Measurements from ENCODE around the gene USP28.
A peak's percentile ranks its signal among the peaks of the same experiment; 100 is the strongest.
"Not testable (repeated sequence)": the region's sequence is repeated elsewhere in the genome, so short reads cannot be mapped to it uniquely, and the experiment has no call there.

The USP28 gene

GRCh38 chr11:113875234-113876073 is at the start of gene USP28:
Gene USP28 (minus strand): TSS chr11:113875572. CDS start chr11:113875501, 71 bp downstream.
- peak; percentile 97 for DNase-seq (ENCODE audit: low spot score)

- DNase-seq (ENCODE audit: low spot score) = no peak
Measured at GRCh38 chr11:113923572-113923971, 48.2 kb upstream of the USP28 start.

GRCh38 chr11:113911491-113911890 is 36.1 kb upstream of the USP28 start:
- not testable (repeated sequence) for DNase-seq (ENCODE audit: low spot score)

- no peak for DNase-seq (ENCODE audit: low spot score)
Measured at GRCh38 chr11:113908098-113908497, 32.7 kb upstream of the USP28 start.

GRCh38 chr11:113907681-113908080 is 32.3 kb upstream of the USP28 start:
- DNase-seq (ENCODE audit: low spot score) = no peak

GRCh38 chr11:113907152-113907551 is 31.8 kb upstream of the USP28 start:
- DNase-seq (ENCODE audit: low spot score) = no peak

GRCh38 chr11:113906516-113906915 is 31.1 kb upstream of the USP28 start:
- no peak for DNase-seq (ENCODE audit: low spot score)

- no peak for DNase-seq (ENCODE audit: low spot score)
Measured at GRCh38 chr11:113906038-113906437, 30.7 kb upstream of the USP28 start.

- DNase-seq (ENCODE audit: low spot score) = no peak
Measured at GRCh38 chr11:113904379-113905101, 29.2 kb upstream of the USP28 start, which contains the start of gene HTR3B. Gene HTR3B (plus strand): TSS chr11:113904796. CDS start chr11:113904934, 138 bp downstream.

- no peak for DNase-seq (ENCODE audit: low spot score)
Measured at GRCh38 chr11:113901141-113901540, 25.8 kb upstream of the USP28 start.

GRCh38 chr11:113896156-113896879 is 20.9 kb upstream of the USP28 start:
- peak; percentile 42 for DNase-seq (ENCODE audit: low spot score)

GRCh38 chr11:113895367-113896155 is 20.2 kb upstream of the USP28 start:
- DNase-seq (ENCODE audit: low spot score) = no peak

- DNase-seq (ENCODE audit: low spot score) = no peak
Measured at GRCh38 chr11:113894421-113894996, 19.1 kb upstream of the USP28 start.

- no peak for DNase-seq (ENCODE audit: low spot score)
Measured at GRCh38 chr11:113888848-113889247, 13.5 kb upstream of the USP28 start.

- no peak for DNase-seq (ENCODE audit: low spot score)
Measured at GRCh38 chr11:113885897-113886296, 10.5 kb upstream of the USP28 start.

- no peak for DNase-seq (ENCODE audit: low spot score)
Measured at GRCh38 chr11:113884361-113884836, 9.0 kb upstream of the USP28 start.

- DNase-seq (ENCODE audit: low spot score) = no peak
Measured at GRCh38 chr11:113881856-113882255, 6.5 kb upstream of the USP28 start.

- DNase-seq (ENCODE audit: low spot score) = no peak
Measured at GRCh38 chr11:113880971-113881370, 5.6 kb upstream of the USP28 start.

GRCh38 chr11:113879446-113879845 is 4.1 kb upstream of the USP28 start:
- not testable (repeated sequence) for DNase-seq (ENCODE audit: low spot score)

- DNase-seq (ENCODE audit: low spot score) = no peak
Measured at GRCh38 chr11:113877670-113878055, 2.3 kb upstream of the USP28 start.

Data from germinal center (tissue), 1 donor.